Measurements from ENCODE around the gene NMNAT2. TPM values are rescaled to one million over a fixed set of nuclear protein-coding genes. Genes with fewer than 3 reads are reported as not detected.
A peak's percentile ranks its signal among the peaks of the same experiment; 100 is the strongest.

NMNAT2 gene
- total RNA-seq, 2 donors from 2014 or later, result not detected

GRCh38 chr1:183218027-183218618 is 200.1 kb downstream of the NMNAT2 start:
- no peak for ATAC-seq (replicated peaks in 1 of 2)
- peaks cover 9% of the 10 kb centered on the region for H3K27me3 Mint-ChIP-seq (ENCODE audit: low read depth)
- peaks cover 33% of the 10 kb centered on the region for H3K4me1 Mint-ChIP-seq (ENCODE audit: low read depth)
- H3K36me3 Mint-ChIP-seq (ENCODE audit: insufficient read depth in 2 of 2), result no peaks in the 10 kb centered on the region
- DNase-seq, result no peak
- H3K4me3 Mint-ChIP-seq, result no peak overlapping the region
- H3K9me3 Mint-ChIP-seq, result no peaks in the 10 kb centered on the region
- H3K27ac Mint-ChIP-seq, result no peak overlapping the region

GRCh38 chr1:183215936-183216335 is 202.2 kb downstream of the NMNAT2 start:
- H3K27me3 Mint-ChIP-seq (ENCODE audit: low read depth), result peaks cover 20% of the 10 kb centered on the region
- no peaks in the 10 kb centered on the region for H3K36me3 Mint-ChIP-seq (ENCODE audit: insufficient read depth in 2 of 2)
- ATAC-seq (replicated peaks in 1 of 2) (no peak), DNase-seq (no peak)
- no peaks in the 10 kb centered on the region for H3K9me3 Mint-ChIP-seq
- H3K27ac Mint-ChIP-seq, result no peak overlapping the region
- no peak overlapping the region for H3K4me3 Mint-ChIP-seq
- H3K4me1 Mint-ChIP-seq (ENCODE audit: low read depth), result peaks cover 33% of the 10 kb centered on the region

- Mint-ChIP-seq H3K27ac (no peak overlapping the region), H3K4me3 (no peak overlapping the region), H3K36me3 (ENCODE audit: insufficient read depth in 2 of 2) (no peaks in the 10 kb centered on the region), H3K4me1 (ENCODE audit: low read depth) (peaks cover 33% of the 10 kb centered on the region), H3K9me3 (no peaks in the 10 kb centered on the region), H3K27me3 (ENCODE audit: low read depth) (peaks cover 20% of the 10 kb centered on the region)
- ATAC-seq (replicated peaks in 1 of 2) (no peak), DNase-seq (no peak)
Observed at GRCh38 chr1:183215076-183215720, 203.0 kb downstream of the NMNAT2 start.

GRCh38 chr1:183214021-183214970 is 203.9 kb downstream of the NMNAT2 start:
- DNase-seq, result no peak
- Mint-ChIP-seq H3K36me3 (ENCODE audit: insufficient read depth in 2 of 2) (no peaks in the 10 kb centered on the region), H3K4me1 (ENCODE audit: low read depth) (peaks cover 25% of the 10 kb centered on the region), H3K27me3 (ENCODE audit: low read depth) (peaks cover 20% of the 10 kb centered on the region), H3K9me3 (no peaks in the 10 kb centered on the region), H3K4me3 (no peak overlapping the region), H3K27ac (no peak overlapping the region)
- ATAC-seq (replicated peaks in 1 of 2), result no peak

GRCh38 chr1:183212870-183213269 is 205.3 kb downstream of the NMNAT2 start:
- H3K27ac Mint-ChIP-seq, result no peak overlapping the region
- peaks cover 14% of the 10 kb centered on the region for H3K4me1 Mint-ChIP-seq (ENCODE audit: low read depth)
- no peaks in the 10 kb centered on the region for H3K36me3 Mint-ChIP-seq (ENCODE audit: insufficient read depth in 2 of 2)
- peaks cover 20% of the 10 kb centered on the region for H3K27me3 Mint-ChIP-seq (ENCODE audit: low read depth)
- DNase-seq, result no peak
- no peak overlapping the region for H3K4me3 Mint-ChIP-seq
- no peaks in the 10 kb centered on the region for H3K9me3 Mint-ChIP-seq
- ATAC-seq (replicated peaks in 1 of 2), result no peak

GRCh38 chr1:183210681-183211080 is 207.5 kb downstream of the NMNAT2 start:
- no peak overlapping the region for H3K27ac Mint-ChIP-seq
- no peaks in the 10 kb centered on the region for H3K4me1 Mint-ChIP-seq (ENCODE audit: low read depth)
- peaks cover 20% of the 10 kb centered on the region for H3K27me3 Mint-ChIP-seq (ENCODE audit: low read depth)
- ATAC-seq (replicated peaks in 1 of 2) (no peak), DNase-seq (no peak)
- H3K9me3 Mint-ChIP-seq, result no peaks in the 10 kb centered on the region
- no peaks in the 10 kb centered on the region for H3K36me3 Mint-ChIP-seq (ENCODE audit: insufficient read depth in 2 of 2)
- no peak overlapping the region for H3K4me3 Mint-ChIP-seq

- Mint-ChIP-seq H3K36me3 (ENCODE audit: insufficient read depth in 2 of 2) (no peaks in the 10 kb centered on the region), H3K4me1 (ENCODE audit: low read depth) (no peaks in the 10 kb centered on the region), H3K9me3 (no peaks in the 10 kb centered on the region), H3K27me3 (ENCODE audit: low read depth) (peaks cover 19% of the 10 kb centered on the region), H3K27ac (no peak overlapping the region), H3K4me3 (no peak overlapping the region)
- DNase-seq (peak; percentile 9 to 14), ATAC-seq (replicated peaks in 1 of 2) (peak; percentile 87 to 93)
Observed at GRCh38 chr1:183209533-183210158, 208.5 kb downstream of the NMNAT2 start.

- Mint-ChIP-seq H3K27ac (no peak overlapping the region), H3K9me3 (no peaks in the 10 kb centered on the region), H3K27me3 (ENCODE audit: low read depth) (no peaks in the 10 kb centered on the region), H3K36me3 (ENCODE audit: insufficient read depth in 2 of 2) (no peaks in the 10 kb centered on the region), H3K4me1 (ENCODE audit: low read depth) (no peaks in the 10 kb centered on the region), H3K4me3 (no peak overlapping the region)
- no peak for ATAC-seq (replicated peaks in 1 of 2)
- DNase-seq, result no peak
Observed at GRCh38 chr1:183206538-183207122, 211.6 kb downstream of the NMNAT2 start.

GRCh38 chr1:183205196-183205781 is 212.9 kb downstream of the NMNAT2 start:
- Mint-ChIP-seq H3K27me3 (ENCODE audit: low read depth) (no peaks in the 10 kb centered on the region), H3K36me3 (ENCODE audit: insufficient read depth in 2 of 2) (no peaks in the 10 kb centered on the region), H3K9me3 (no peaks in the 10 kb centered on the region), H3K4me1 (ENCODE audit: low read depth) (no peaks in the 10 kb centered on the region), H3K27ac (no peak overlapping the region), H3K4me3 (no peak overlapping the region)
- no peak for ATAC-seq (replicated peaks in 1 of 2)
- DNase-seq, result no peak

- DNase-seq (no peak), ATAC-seq (replicated peaks in 1 of 2) (no peak)
- no peak overlapping the region for H3K4me3 Mint-ChIP-seq
- no peak overlapping the region for H3K27ac Mint-ChIP-seq
- no peaks in the 10 kb centered on the region for H3K9me3 Mint-ChIP-seq
- no peaks in the 10 kb centered on the region for H3K27me3 Mint-ChIP-seq (ENCODE audit: low read depth)
- H3K36me3 Mint-ChIP-seq (ENCODE audit: insufficient read depth in 2 of 2), result no peaks in the 10 kb centered on the region
- H3K4me1 Mint-ChIP-seq (ENCODE audit: low read depth), result no peaks in the 10 kb centered on the region
Observed at GRCh38 chr1:183203094-183203493, 215.1 kb downstream of the NMNAT2 start.

- Mint-ChIP-seq H3K27ac (no peak overlapping the region), H3K27me3 (ENCODE audit: low read depth) (peaks cover 5% of the 10 kb centered on the region), H3K36me3 (ENCODE audit: insufficient read depth in 2 of 2) (no peaks in the 10 kb centered on the region), H3K4me1 (ENCODE audit: low read depth) (peaks cover 2% of the 10 kb centered on the region), H3K9me3 (no peaks in the 10 kb centered on the region), H3K4me3 (no peak overlapping the region)
- DNase-seq, result no peak
- no peak for ATAC-seq (replicated peaks in 1 of 2)
Observed at GRCh38 chr1:183200451-183200850, 217.7 kb downstream of the NMNAT2 start.

GRCh38 chr1:183199304-183199703 is 218.9 kb downstream of the NMNAT2 start:
- H3K27me3 Mint-ChIP-seq (ENCODE audit: low read depth), result peaks cover 5% of the 10 kb centered on the region
- no peak for ATAC-seq (replicated peaks in 1 of 2)
- peaks cover 12% of the 10 kb centered on the region for H3K4me1 Mint-ChIP-seq (ENCODE audit: low read depth)
- no peaks in the 10 kb centered on the region for H3K36me3 Mint-ChIP-seq (ENCODE audit: insufficient read depth in 2 of 2)
- H3K27ac Mint-ChIP-seq, result no peak overlapping the region
- no peaks in the 10 kb centered on the region for H3K9me3 Mint-ChIP-seq
- H3K4me3 Mint-ChIP-seq, result no peak overlapping the region
- no peak for DNase-seq
